BE2C (cell line): ENCODE data around the gene VAMP4.

Experiments used
- DNase-seq: peaks from one replicate; pipeline ENCODE4 v3.0.0-alpha.2; 2020
- H3K27me3 ChIP-seq: fragments of 250-450 bp; sonication (Bioruptor Pico); 2 replicates; pipeline ENCODE4 v1.5.1; 2020; ENCODE audit warnings: mild to moderate bottlenecking
- H3K36me3 ChIP-seq: fragments of 250-450 bp; sonication (Bioruptor Pico); 2 replicates; pipeline ENCODE4 v1.5.1; 2020; ENCODE audit warnings: mild to moderate bottlenecking
- H3K4me1 ChIP-seq: fragments of 250-450 bp; sonication (Bioruptor Pico); 2 replicates; pipeline ENCODE4 v1.5.1; 2020
- H3K4me3 ChIP-seq: 2 replicates; pipeline ENCODE4 v1.5.1; 2011; ENCODE audit warnings: low read depth, low read length
- H3K9me3 ChIP-seq: fragments of 250-450 bp; sonication (Bioruptor Pico); 2 replicates; pipeline ENCODE4 v1.5.1; 2020
- CTCF ChIP-seq: IDR thresholded peaks from 2 replicates; pipeline ENCODE4 v1.5.1; 2012; ENCODE audit warnings: mild to moderate bottlenecking, low read depth, low read length

Gene VAMP4

DNA sequence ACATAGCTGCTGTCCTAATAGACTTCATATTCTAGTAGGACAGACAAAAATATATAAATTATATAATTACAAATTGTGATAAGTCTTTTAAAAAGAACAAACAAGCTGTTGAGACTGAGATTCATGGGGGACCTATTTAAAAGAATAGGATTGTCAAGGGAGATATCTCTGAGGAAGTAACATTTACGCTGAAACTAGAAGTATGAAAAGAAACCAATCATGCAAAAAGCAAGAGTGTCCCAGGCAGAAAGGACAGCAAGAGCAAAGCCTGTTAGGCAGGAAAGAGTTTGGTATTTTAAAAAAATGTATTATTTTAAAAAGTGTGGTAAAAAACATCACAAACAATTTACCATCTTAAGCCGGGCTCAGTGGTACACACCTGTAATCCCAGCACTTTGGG is 30.4 kb upstream of the VAMP4 start:
- Histone ChIP-seq H3K4me3 (no peak overlapping the region), H3K4me1 (no peaks in the 10 kb centered on the region), H3K36me3 (no peaks in the 10 kb centered on the region), H3K9me3 (no peaks in the 10 kb centered on the region), H3K27me3 (no peaks in the 10 kb centered on the region; the same call in 1 of the 2 replicates)
- no peak for DNase-seq
- no peak for TF ChIP-seq CTCF

GRCh38 chr1:171769754-171770153 is 27.9 kb upstream of the VAMP4 start:
- no peak for DNase-seq

DNA sequence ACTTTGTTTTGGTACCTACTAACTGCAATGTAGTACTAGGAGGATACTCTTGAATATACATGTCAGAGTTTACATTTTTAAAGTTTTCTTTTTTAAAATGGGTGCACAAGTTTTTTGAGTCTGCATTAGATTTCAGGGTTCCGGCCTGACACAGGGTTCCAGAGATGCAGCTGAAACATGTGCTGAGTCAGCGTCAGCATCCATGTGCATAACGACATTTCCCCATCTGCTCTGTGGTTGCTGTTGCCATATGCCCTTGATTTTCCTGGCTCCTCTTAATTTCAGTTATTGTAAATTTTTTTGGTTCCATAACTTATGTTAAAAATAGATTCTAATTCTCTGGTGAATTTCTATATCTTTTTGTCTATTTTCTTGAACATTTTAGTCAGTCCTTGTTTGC is 27.3 kb upstream of the VAMP4 start:
- Histone ChIP-seq H3K4me1 (no peaks in the 10 kb centered on the region), H3K4me3 (no peak overlapping the region), H3K36me3 (no peaks in the 10 kb centered on the region), H3K27me3 (no peaks in the 10 kb centered on the region; the same call in 1 of the 2 replicates), H3K9me3 (no peaks in the 10 kb centered on the region)
- TF ChIP-seq CTCF = no peak
- DNase-seq = no peak

More at GRCh38 chr1:171769754-171770153, 27.9 kb upstream of the VAMP4 start:
- H3K4me3 ChIP-seq = no peak overlapping the region
- no peak for TF ChIP-seq CTCF
- no peaks in the 10 kb centered on the region for H3K9me3 ChIP-seq
- H3K36me3 ChIP-seq = no peaks in the 10 kb centered on the region
- H3K27me3 ChIP-seq = no peaks in the 10 kb centered on the region; the same call in 1 of the 2 replicates
- H3K4me1 ChIP-seq = no peaks in the 10 kb centered on the region

GRCh38 chr1:171763764-171764163 is 21.9 kb upstream of the VAMP4 start:
- Histone ChIP-seq H3K27me3 (peaks cover 8% of the 10 kb centered on the region), H3K36me3 (no peaks in the 10 kb centered on the region), H3K4me1 (no peaks in the 10 kb centered on the region), H3K4me3 (no peak overlapping the region), H3K9me3 (no peaks in the 10 kb centered on the region)
- TF ChIP-seq CTCF = no peak
- DNase-seq = no peak

DNA sequence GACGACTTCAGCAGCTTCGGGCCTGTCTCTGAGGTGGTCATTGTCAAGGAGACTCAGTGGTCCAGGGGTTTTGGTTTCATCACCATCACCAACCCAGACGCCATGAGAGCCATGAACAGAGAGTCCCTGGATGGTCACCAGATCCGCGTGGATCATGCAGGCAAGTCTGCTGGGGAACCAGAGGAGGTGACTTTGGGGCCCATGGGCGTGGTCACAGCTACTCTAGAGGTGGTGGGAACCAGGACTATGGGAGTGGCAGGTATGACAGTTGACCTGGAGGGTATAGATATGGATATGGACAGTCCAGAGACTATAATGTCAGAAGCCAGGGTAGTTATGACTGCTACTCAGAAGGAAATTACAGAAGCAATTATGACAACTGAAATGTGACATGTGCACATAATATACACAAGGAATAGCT is 20.3 kb upstream of the VAMP4 start:
- Histone ChIP-seq H3K4me1 (no peaks in the 10 kb centered on the region), H3K27me3 (peaks cover 17% of the 10 kb centered on the region), H3K4me3 (no peak overlapping the region), H3K36me3 (no peaks in the 10 kb centered on the region), H3K9me3 (no peaks in the 10 kb centered on the region)
- no peak for DNase-seq
- no peak for TF ChIP-seq CTCF

DNA sequence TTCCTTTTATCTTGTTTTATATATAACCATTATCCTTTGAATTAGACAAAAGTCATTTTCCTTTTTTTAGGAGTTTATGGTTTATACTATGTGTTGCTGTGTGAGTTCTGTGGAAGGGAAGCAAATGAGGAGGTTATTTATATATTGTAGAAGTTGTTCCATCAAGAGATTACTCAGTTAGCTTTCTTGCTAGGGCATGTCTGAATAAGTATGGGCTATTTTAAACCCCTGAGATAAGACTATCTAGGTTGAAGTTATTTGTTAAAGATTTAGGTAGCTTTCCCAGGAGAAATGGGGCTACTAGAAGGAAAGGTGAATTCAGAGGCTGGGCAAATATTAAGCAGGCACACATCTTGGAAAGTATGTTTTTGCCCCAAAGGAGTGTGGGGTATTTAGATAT is 16.1 kb upstream of the VAMP4 start:
- H3K27me3 ChIP-seq = peaks cover 9% of the 10 kb centered on the region
- TF ChIP-seq CTCF = no peak

More for the DNA sequence above, 16.1 kb upstream of the VAMP4 start:
- no peak for DNase-seq
- H3K4me3 ChIP-seq = no peak overlapping the region
- H3K36me3 ChIP-seq = no peaks in the 10 kb centered on the region
- H3K9me3 ChIP-seq = no peaks in the 10 kb centered on the region
- H3K4me1 ChIP-seq = no peaks in the 10 kb centered on the region
